Breast epithelium (tissue), 4 donors: ENCODE measurements around the gene MACROD2. TPM values are rescaled to one million over a fixed set of nuclear protein-coding genes. Genes with fewer than 3 reads are reported as not detected.

Experiments
- DNase-seq, 2 donors: peaks; one replicate each; pipeline ENCODE4 v3.0.0-alpha.2; 2019; ENCODE audit warnings: low spot score in 2 of 2
- H3K27ac ChIP-seq, 2 donors: fragments of 200-600 bp; sonication (generic) in 1 of 2; one replicate each; pipeline ENCODE4 v1.5.1; 2016 to 2019; ENCODE audit warnings: mild to moderate bottlenecking in 1 of 2
- H3K27me3 ChIP-seq, 2 donors: fragments of 200-600 bp; sonication (generic) in 1 of 2; one replicate each; pipeline versions ENCODE4 v1.5.1 to v1.6.0; 2017 to 2019; ENCODE audit warnings: control low read depth in 1 of 2, mild to moderate bottlenecking in 1 of 2
- H3K36me3 ChIP-seq: fragments of 200-600 bp; one replicate; pipeline ENCODE4 v1.5.1; 2019
- H3K4me1 ChIP-seq, 2 donors: fragments of 200-600 bp; sonication (generic); one replicate each; pipeline ENCODE4 v1.5.1; 2016 to 2019; ENCODE audit warnings: control low read depth in 1 of 2
- H3K4me3 ChIP-seq, 3 donors: fragments of 200-600 bp; sonication (generic); 1 replicate in 2 of 3; 2 replicates in 1 of 3; pipeline ENCODE4 v1.5.1; 2016 to 2019; ENCODE audit warnings: mild to moderate bottlenecking in 3 of 3, moderate library complexity in 2 of 3
- H3K9me3 ChIP-seq, 2 donors: fragments of 200-600 bp; sonication (generic) in 1 of 2; one replicate each; pipeline ENCODE4 v1.5.1; 2016 to 2019; ENCODE audit warnings: control low read depth in 1 of 2
- POLR2A ChIP-seq: fragments of 450-650 bp; IDR thresholded peaks from one replicate; pipeline ENCODE4 v1.6.1; 2016; ENCODE audit warnings: antibody characterized with exemption, mild to moderate bottlenecking, moderate library complexity
- POLR2AphosphoS5 ChIP-seq, 3 donors: sonication (generic); formaldehyde crosslinking; IDR thresholded peaks; one replicate each; pipeline ENCODE4 v1.6.1; 2017; ENCODE audit warnings: antibody characterized with exemption in 3 of 3
- intact Hi-C: fragments of 100-400 bp; cut with DNase I; formaldehyde crosslinking; loops from one replicate; pipeline ENCODE4 v1.15.1; 2023; ENCODE audit warnings: low total_unique reads
- total RNA-seq, 3 donors: library from RNA; depleted of rRNA; stranded (reverse); fragments of >200 nt; gene quantifications; one replicate each; pipeline ENCODE4 v1.1.0, GENCODE V29; 2016
- TF ChIP-seq, protein P1 (sequence below), 3 donors: fragments of 450-650 bp; IDR thresholded peaks; one replicate each; pipeline ENCODE4 v1.5.1; 2016 to 2017; ENCODE audit warnings: antibody characterized with exemption in 3 of 3, mild to moderate bottlenecking in 3 of 3, moderate library complexity in 3 of 3

The MACROD2 gene
- total RNA-seq, 3 donors from 2014 or later: 6.7 to 26.8 (median 8.8) TPM

DNA sequence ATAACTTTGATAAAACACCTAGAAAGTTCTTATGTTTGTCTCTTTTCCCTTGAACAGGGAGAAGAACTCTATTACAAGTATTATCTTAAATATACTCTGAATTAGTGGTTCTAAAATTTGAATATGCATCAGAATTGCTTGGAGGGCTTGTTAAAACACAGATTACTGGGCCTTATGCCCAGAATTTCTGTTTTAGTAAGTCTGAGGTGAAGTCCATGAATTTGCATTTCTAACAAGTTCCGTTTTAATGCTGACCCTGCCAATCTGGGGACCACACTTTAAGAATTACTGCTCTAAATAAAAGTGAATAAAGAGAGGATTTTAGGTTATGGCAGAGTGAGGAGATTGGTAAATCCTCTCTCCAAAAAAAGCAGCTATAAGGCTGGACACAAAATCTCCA, 510.2 kb downstream of the MACROD2 start:
- intact Hi-C loops: no loop called here
- Histone ChIP-seq H3K36me3 (no peaks in the 10 kb centered on the region), H3K9me3 (peaks cover 0 to 4% of the 10 kb centered on the region in 2 donors), H3K27me3 (no peaks in the 10 kb centered on the region), H3K4me1 (no peaks in the 10 kb centered on the region), H3K27ac (no peak overlapping the region), H3K4me3 (no peak overlapping the region)
- TF ChIP-seq, protein P1, sequence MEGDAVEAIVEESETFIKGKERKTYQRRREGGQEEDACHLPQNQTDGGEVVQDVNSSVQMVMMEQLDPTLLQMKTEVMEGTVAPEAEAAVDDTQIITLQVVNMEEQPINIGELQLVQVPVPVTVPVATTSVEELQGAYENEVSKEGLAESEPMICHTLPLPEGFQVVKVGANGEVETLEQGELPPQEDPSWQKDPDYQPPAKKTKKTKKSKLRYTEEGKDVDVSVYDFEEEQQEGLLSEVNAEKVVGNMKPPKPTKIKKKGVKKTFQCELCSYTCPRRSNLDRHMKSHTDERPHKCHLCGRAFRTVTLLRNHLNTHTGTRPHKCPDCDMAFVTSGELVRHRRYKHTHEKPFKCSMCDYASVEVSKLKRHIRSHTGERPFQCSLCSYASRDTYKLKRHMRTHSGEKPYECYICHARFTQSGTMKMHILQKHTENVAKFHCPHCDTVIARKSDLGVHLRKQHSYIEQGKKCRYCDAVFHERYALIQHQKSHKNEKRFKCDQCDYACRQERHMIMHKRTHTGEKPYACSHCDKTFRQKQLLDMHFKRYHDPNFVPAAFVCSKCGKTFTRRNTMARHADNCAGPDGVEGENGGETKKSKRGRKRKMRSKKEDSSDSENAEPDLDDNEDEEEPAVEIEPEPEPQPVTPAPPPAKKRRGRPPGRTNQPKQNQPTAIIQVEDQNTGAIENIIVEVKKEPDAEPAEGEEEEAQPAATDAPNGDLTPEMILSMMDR (IDR thresholded peaks at IDR 0.05): no peak
- no peak for TF ChIP-seq POLR2AphosphoS5 (IDR thresholded peaks at IDR 0.05)
- no peak for TF ChIP-seq POLR2A
- no peak for DNase-seq

DNA sequence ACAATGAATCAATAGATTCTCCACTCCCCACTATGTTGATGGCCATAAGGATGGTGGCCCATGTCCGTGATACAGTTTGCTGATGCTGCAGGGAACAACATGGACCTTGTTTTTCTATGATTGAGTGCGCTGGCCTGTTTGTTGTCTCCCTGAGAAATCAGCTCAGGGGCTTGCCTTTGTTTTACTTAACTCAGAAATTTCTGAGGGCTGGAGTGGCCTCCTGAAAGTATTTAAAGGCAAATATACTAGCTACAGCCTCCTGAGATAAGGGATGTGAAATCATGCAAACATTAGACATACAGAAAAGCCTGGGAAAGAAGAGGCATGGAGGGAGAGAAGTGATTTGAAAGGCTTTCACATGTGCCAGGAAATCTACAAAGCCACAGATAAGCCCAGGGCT, 512.4 kb downstream of the MACROD2 start:
- Histone ChIP-seq H3K27me3 (no peaks in the 10 kb centered on the region), H3K27ac (no peak overlapping the region)
- intact Hi-C loops: no loop called here

DNA sequence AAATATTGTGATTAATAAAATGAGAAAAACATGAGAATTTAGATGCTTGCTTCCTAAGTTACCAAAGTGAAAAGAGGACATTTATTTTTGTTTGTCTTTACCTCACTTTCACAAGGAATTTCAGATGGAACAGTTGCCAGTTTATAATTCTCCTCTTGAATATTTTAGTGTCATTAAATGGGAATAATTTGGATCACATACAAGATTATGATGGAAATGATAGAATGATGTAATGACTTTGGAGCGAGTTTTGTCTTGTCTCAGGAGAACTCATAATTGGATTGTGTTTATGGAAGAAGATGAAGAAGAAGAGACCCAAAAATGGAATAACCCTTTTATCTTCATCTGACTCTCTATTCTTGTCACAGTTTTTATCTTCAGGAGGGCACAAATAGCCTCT, 515.0 kb downstream of the MACROD2 start:
- H3K27me3 ChIP-seq: no peaks in the 10 kb centered on the region
- peaks cover 0 to 4% of the 10 kb centered on the region in 2 donors for H3K9me3 ChIP-seq
- no peaks in the 10 kb centered on the region for H3K4me1 ChIP-seq
- H3K27ac ChIP-seq: no peak overlapping the region
- H3K36me3 ChIP-seq: no peaks in the 10 kb centered on the region
- DNase-seq: no peak
- no peak overlapping the region for H3K4me3 ChIP-seq
- TF ChIP-seq POLR2AphosphoS5 (IDR thresholded peaks at IDR 0.05): no peak
- intact Hi-C loops: no loop called here

More for the DNA sequence above, 512.4 kb downstream of the MACROD2 start:
- no peak for DNase-seq
- H3K9me3 ChIP-seq: peaks cover 0 to 4% of the 10 kb centered on the region in 2 donors
- H3K4me3 ChIP-seq: no peak overlapping the region
- H3K36me3 ChIP-seq: no peaks in the 10 kb centered on the region
- H3K4me1 ChIP-seq: no peaks in the 10 kb centered on the region
- TF ChIP-seq, protein P1 (IDR thresholded peaks at IDR 0.05): no peak
- no peak for TF ChIP-seq POLR2A
- TF ChIP-seq POLR2AphosphoS5 (IDR thresholded peaks at IDR 0.05): no peak

DNA sequence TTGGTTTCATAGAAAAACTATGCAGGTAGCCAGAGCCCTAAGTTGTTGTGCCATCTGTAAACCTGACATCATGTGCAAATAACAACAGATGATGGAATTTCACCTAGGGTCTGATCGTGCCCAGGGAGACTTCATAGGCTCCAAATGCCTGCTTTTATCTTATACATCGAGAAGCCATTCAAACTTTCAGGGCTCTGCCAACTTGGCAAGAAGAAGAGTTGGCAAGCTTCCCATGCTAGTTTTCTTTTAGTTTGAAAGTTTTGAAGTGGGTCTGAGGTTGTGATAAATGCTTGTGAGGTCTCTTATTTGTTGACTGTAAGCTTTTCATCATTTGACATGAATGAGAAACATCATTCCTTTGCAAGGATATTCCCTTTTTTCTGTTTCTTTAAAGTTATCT, 517.5 kb downstream of the MACROD2 start:
- no peak overlapping the region for H3K4me3 ChIP-seq
- H3K9me3 ChIP-seq: peaks cover 0 to 4% of the 10 kb centered on the region in 2 donors
- TF ChIP-seq, protein P1 (IDR thresholded peaks at IDR 0.05): no peak
- TF ChIP-seq POLR2AphosphoS5 (IDR thresholded peaks at IDR 0.05) (no peak), POLR2A (no peak)
- H3K27ac ChIP-seq: no peak overlapping the region
- no peaks in the 10 kb centered on the region for H3K36me3 ChIP-seq
- intact Hi-C loops: no loop called here
- H3K4me1 ChIP-seq: no peaks in the 10 kb centered on the region
- H3K27me3 ChIP-seq: no peaks in the 10 kb centered on the region
- DNase-seq: no peak

DNA sequence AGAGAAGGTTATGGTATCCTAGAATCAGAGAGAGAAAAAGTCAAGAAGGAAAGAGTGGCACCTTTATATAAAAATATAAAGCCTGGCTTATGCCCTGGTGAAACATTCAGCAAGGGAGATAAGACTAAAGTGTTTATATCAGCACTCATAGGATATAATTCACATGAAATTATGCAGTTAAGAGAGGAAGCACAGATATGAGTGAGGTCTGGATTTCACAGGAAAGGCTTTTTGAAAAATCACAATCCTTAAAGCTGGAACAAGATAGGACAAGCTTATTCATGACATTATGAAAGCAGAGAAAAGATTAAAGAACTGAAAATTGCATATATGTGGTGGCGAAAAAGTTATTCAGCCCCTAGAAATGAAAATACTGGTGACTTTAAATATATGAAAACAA, 523.3 kb downstream of the MACROD2 start:
- no peak for TF ChIP-seq POLR2A
- TF ChIP-seq POLR2AphosphoS5 (IDR thresholded peaks at IDR 0.05): no peak
- TF ChIP-seq, protein P1 (IDR thresholded peaks at IDR 0.05): no peak
- Histone ChIP-seq H3K9me3 (no peaks in the 10 kb centered on the region), H3K4me1 (no peaks in the 10 kb centered on the region), H3K4me3 (no peak overlapping the region), H3K27ac (no peak overlapping the region), H3K36me3 (no peaks in the 10 kb centered on the region), H3K27me3 (no peaks in the 10 kb centered on the region)
- no peak for DNase-seq
- intact Hi-C loops: no loop called here

DNA sequence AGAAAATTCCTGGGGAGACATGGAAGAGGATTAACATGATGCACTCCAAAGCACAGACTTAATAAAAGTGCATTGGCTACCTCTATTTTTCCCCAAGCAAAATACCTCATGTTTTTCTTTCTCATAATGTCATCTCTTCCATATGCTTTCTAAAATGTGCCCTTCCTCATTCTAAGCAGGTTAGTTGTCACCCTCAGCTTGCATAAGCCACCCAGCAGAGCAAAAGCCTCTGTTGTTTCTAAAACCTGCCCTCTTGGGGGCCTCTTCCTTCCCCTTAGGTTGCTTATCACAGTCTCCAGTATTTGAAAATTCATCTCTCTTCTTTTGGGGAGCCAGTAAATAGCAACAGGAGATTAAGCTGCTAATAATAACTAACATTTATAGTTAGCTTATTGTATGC, 525.7 kb downstream of the MACROD2 start:
- H3K27ac ChIP-seq: no peak overlapping the region
- no peaks in the 10 kb centered on the region for H3K9me3 ChIP-seq
- intact Hi-C loops: no loop called here
- H3K4me3 ChIP-seq: no peak overlapping the region
- DNase-seq: no peak
- H3K36me3 ChIP-seq: no peaks in the 10 kb centered on the region
- no peaks in the 10 kb centered on the region for H3K27me3 ChIP-seq
- TF ChIP-seq, protein P1 (IDR thresholded peaks at IDR 0.05): no peak
- no peak for TF ChIP-seq POLR2AphosphoS5 (IDR thresholded peaks at IDR 0.05)
- no peak for TF ChIP-seq POLR2A
- H3K4me1 ChIP-seq: no peaks in the 10 kb centered on the region
